Measurements from ENCODE around the gene BCAS4.

- TF ChIP-seq, protein P1, sequence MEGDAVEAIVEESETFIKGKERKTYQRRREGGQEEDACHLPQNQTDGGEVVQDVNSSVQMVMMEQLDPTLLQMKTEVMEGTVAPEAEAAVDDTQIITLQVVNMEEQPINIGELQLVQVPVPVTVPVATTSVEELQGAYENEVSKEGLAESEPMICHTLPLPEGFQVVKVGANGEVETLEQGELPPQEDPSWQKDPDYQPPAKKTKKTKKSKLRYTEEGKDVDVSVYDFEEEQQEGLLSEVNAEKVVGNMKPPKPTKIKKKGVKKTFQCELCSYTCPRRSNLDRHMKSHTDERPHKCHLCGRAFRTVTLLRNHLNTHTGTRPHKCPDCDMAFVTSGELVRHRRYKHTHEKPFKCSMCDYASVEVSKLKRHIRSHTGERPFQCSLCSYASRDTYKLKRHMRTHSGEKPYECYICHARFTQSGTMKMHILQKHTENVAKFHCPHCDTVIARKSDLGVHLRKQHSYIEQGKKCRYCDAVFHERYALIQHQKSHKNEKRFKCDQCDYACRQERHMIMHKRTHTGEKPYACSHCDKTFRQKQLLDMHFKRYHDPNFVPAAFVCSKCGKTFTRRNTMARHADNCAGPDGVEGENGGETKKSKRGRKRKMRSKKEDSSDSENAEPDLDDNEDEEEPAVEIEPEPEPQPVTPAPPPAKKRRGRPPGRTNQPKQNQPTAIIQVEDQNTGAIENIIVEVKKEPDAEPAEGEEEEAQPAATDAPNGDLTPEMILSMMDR (IDR thresholded peaks at IDR 0.05), result no peak
- TF ChIP-seq POLR2A (IDR thresholded peaks at IDR 0.05), result no peak
Observed at GRCh38 chr20:50848846-50849673, 54.2 kb downstream of the BCAS4 start.
